GM21367 (cell line): ENCODE data around the gene OLFML2B.
"Not testable (repeated sequence)": the region's sequence is repeated elsewhere in the genome, so short reads cannot be mapped to it uniquely, and the experiment has no call there.

Experiments used
- ATAC-seq: cut with Tn5 transposase; IDR thresholded peaks from one replicate; pipeline ENCODE4 v1.9.1; 2021; ENCODE audit not compliant: unreplicated experiment

OLFML2B gene

DNA sequence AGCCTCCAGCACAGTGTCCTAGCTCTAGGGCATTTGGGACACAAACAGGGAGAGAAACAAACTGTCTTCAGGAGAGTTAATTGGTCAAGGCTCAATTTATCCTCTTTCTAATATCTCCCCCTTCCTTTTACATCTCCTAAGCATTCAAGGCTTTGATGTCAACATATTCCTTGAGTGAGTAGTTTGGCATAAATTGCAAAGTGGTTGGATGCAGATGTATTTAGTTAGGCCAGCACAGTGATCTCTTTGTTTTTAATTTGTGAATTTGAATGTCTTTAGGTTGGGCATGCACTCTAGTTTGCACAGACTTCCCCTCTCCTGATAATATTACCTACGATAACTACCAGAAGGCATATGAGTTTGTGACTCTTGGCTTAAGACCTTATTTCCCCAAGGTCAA, 12.5 kb upstream of the OLFML2B start:
- ATAC-seq: no peak

DNA sequence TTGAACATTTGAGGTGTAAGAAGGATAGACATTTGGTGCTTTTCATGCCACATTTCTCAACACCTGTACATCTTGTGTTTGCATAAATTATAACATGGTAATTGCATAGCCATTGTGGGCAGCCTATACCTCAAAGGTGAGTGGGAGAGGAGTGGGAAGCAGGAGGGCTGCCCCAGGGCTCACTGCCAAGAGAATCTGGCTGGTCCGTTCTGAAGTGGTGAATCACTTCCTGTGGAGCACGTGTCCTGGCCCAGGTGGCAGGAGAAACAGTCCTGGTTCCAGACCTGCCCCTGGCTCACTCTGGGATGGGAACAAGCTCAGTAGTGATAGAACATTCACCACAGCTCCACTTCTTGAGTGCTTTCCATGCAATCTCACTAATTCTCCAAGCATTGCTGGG, 11.6 kb upstream of the OLFML2B start:
- no peak for ATAC-seq

DNA sequence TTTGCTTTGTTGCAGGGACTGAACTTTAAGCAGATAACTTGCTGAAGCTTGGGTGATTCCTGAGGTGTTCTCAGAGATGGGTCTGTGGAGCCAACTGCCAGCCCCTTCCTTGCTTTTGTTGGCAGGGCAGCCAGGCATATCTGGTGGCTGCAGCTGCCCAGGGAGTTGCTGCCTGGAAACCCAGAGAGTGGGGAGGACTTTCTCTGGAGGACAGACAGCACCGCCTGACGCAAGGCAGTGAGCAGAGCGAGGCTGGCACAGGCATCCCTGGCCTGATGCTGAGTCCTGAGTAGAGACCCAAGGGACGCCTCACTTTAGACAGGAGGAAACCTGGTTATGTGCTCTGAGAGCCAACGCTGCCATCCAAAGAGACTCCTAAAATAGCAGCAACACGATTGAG, 9.8 kb upstream of the OLFML2B start:
- ATAC-seq: no peak

DNA sequence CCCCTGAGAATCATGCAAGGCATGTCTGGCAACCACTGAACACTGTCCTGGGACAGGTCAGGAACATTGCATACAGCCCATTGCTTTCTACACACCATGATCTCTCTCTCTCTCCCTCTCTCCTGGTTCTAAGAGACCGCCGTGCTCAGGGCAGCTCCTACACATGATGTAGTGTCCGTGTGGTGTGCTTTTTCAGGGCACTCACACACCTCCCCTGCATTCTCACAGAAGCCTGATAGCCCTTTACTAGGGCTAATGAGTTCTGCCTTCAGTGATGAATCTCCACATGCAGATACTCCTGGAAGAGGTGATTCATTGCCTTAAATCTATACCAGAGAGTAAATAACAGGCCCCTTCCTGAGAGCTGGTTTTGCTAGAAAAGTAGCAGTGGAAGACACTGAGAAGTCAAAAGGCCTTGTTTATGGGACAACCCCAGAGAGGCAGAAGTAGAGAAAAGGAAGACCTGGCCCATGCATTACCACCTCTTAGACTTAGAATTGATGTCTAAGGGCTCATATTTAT, 7.2 kb upstream of the OLFML2B start:
- no peak for ATAC-seq

DNA sequence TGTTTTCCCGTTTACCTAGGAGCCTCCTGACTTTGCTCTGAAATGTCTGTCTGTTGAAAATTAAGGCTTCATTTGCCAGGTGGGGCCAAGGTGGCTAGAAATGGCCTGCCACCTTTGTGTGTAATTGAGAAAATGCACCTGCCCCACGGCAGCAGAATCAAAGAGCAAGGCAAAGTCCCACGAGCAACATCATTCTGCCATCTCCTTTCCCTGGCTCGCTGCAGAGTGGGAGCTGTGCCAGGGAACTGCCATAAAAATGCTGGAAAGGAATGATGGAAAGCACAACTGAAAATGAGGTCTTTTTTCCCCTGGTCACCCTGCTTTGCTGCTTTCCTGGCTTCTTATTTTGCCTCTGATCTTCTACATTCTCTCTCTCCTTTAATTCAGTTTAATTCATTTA, 5.5 kb upstream of the OLFML2B start:
- ATAC-seq: no peak

DNA sequence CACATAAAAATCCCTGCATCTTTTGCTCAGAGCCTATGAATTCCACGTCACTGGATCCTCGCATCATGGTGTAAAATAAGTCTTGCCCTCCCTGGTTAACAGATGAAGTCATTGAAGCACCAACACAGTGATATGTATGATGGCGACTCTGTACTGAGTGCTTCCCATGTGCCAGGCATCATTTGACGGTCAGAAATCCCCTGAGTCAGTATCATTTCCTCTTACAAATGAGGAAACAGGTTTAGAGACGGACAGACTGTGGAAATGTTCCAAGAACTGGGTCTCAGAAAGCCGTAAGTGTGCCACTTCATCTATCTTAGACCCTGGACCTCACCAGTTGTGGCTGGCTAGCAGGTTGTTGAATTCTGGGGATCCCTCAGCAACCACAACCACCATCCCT, 5.1 kb upstream of the OLFML2B start:
- ATAC-seq: peak; percentile 55

DNA sequence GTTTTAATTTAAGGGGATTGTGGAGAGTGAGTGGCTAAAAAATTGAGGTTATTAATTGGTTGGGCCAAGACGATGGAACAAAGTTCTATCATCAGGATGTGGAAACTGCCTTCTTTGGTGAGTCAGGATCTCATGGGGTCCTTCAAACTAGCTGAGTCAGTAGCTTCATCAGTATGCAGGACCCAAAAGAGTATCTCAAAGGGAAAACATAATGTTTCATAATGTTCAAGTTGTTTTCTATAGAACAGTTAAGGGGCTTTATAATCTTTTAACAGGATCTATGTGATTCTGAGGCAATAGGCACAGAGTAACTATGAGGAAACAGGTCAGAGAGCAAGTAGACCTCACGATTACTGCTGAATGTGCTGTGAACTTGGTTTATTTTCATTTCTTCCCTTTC, 3.2 kb upstream of the OLFML2B start:
- no peak for ATAC-seq

DNA sequence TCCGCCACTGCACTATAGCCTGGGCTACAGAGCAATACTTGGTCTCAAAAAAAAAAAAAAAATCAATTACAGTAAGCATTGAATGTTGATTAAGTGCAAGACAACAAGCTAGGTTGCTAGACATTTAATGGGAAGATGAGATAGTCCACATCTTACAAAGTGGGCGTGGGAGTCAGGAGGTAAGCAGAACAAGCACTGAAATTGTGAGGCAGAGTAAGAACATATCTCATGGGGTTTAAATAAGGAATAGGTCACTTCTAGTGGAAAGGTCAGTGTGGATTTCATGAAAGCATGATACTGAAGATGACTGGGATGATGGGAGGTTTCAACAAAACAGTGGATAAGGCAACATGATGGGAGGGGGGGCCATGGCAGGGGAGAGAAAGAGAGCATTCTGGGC, 1.9 kb upstream of the OLFML2B start:
- no peak for ATAC-seq

DNA sequence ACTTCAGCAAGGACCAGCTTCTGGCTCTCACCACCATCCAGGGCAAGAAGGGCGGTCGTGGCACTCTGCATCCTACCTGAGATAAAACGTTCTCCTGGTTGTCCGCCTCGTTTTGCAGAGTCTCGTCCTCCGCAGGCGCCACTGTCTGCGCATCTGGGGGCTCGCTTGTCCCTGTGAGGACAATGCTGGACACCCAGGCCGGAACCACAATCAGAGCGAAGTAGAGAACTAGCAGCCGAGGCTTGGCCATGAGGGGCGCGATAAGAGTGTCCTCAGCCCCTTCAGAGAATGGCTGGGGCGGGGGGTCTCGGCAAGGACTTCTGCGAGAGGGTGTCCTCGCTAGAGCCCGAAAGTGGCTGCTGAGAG, 505 bp downstream of the OLFML2B start:
- no peak for ATAC-seq

DNA sequence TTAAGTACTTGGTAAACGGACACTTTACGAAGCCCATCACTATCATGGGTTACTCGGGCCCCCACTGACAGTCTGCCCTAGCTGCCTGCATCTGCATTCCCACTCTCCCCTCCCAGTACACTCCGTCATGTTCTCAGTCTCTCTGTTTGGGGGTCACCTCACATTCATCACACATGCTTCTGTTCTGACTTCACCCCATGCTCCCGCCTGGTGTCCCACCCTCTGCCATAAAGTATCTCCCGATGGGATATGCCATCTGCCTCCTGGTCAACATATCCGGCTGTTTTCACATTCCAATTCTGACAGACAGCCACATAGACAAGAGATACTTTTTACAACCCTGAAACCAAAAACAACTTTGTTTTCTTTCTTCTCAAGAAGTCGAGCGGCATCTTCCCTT, 1.0 kb downstream of the OLFML2B start:
- no peak for ATAC-seq

DNA sequence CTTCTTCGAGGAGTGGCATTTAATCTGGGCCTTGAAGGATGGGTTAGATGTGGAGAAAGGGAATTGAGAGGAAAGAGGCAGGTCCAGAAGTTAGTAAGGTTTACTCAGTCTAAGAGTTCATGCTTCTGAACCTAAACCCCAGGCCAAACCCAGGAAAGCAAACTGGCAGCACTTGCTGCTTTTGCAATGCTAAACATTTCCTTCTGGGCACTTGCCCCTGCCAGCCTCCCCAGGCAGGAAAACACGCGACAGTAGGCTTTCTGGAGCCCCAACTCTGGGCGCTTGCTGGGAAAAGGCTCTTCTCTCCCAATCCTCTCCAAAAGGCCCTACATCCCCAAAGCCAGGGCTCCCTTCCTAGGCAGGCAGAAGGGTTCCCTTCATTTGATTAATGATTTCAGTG, 2.5 kb downstream of the OLFML2B start:
- ATAC-seq: no peak

DNA sequence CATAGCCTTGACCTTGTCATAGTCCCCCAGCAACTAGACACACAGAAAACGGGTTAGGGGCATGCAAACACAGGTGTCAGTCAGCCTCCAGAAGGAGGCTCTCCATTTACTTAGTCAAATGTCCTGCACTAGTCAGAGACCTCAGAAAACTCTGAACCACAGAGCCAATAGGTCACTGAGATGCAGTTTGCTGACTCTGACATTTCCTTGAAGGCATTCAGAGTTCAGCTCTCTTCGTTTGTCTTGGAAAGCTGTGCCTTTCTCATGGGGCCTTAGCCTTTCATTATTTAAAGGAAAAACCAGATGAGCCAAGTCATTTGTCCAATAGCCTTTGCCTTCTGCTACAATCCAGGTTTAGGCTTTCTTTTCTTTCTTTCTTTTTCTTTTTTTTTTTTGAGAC, 3.5 kb downstream of the OLFML2B start:
- ATAC-seq: no peak

DNA sequence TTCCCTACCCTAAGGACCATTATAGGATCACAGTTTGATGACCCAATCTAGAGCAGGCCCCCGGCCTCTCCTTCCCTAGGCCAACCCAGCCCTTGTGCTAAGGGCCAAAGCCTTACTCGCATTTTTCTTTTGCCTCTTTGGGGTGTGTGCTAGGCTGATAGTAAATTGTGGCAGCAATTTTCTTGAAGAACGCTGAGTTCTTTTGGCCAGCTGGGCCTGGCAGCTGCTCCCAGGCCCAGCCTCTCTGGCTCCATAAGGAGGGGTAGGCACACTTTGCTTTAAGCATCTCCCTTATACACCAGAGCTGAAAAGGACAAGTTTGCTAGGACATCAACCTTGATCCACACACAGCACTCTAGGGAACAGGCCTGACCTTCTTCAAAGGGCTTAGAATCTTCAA, 4.2 kb downstream of the OLFML2B start:
- no peak for ATAC-seq

DNA sequence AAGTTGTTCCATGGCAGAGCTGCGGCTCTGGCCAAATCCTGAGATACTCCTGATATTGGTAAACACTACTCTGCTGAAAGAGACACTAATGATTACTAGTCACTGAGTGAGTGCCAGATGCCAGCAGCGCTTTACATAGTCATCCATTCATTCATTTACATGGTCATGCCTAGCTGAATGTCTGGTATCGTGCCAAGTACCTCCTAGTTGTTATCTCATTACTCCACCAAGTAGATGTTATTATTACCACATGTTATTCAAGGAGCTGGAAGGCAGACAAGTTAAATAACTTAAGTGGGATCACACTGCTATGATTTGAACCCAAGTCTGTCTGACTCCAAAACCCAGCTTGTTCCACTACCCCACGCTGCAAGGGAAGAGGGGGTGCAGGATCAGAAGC, 4.7 kb downstream of the OLFML2B start:
- no peak for ATAC-seq

DNA sequence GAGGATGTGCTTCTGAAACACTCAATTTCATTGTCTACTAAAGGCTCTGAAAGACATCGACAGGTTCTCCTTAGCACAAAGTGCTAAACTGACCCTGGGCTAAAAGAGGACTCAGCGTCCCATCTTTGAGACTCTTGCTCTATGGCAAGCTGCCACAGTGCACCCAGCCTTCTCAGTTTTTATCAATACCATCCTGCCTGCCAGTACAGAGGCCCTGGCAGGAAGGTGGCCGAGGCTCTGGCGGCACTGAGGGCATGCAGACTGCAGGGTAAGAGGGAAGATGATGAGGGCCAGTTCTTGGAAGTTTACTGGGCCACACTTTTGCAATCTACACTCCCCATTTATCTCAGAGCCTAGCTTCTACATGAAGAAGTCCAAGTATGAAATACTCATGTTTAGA, 5.3 kb downstream of the OLFML2B start:
- no peak for ATAC-seq

DNA sequence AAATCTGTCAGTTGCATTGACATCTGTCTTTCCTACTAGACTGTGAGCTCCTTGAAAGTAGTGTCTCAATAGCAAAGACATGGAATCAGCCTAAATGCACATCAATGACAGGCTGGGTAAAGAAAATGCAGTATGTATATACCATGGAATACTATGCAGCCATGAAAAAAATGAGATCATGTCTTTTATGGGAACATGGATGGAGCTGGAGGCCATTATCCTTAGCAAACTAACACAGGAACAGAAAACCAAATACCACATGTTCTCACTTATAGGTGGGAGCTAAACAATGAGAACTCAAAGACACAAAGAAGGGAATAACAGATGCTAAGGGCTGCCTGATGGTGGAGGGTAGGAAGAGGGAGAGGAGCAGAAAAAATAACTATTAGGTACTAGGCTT, 5.9 kb downstream of the OLFML2B start:
- ATAC-seq: not testable (repeated sequence)

DNA sequence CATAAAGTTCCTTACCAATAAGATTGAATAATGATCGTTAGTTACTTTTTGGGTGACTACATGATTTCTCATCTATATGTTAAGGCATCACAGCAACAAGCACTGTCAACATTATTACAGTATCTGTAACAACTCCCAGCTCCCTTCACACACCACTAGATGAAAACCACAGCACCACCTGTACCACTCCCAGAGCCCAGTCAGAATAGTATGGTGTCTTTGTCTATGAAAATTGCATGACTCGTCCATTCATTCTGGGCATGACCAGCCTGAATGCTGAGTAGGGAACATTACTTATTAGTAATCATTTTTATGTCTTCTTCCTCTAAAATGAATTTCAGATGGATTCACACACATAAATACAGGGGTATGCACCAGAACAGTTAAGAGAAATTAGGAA, 7.0 kb downstream of the OLFML2B start:
- no peak for ATAC-seq

DNA sequence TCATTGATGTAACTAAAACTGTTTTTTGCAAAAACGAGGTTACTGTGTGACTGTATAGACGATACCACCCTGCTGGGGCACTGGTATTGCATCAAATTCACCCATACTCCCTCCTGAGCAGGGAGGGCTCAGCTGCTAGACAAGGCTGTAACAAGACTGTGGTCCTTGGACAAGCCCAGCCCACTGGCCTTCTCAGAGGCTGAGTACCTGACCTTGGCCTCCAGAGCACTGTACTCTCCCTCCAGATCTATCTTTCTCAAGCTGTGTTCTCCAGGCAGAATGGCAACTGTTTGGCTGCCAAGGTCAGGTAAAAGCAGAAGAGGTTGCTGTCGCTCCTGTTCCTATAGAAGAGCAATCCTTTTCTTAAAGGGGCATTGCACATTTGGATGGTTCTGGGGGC, 8.5 kb downstream of the OLFML2B start:
- no peak for ATAC-seq

DNA sequence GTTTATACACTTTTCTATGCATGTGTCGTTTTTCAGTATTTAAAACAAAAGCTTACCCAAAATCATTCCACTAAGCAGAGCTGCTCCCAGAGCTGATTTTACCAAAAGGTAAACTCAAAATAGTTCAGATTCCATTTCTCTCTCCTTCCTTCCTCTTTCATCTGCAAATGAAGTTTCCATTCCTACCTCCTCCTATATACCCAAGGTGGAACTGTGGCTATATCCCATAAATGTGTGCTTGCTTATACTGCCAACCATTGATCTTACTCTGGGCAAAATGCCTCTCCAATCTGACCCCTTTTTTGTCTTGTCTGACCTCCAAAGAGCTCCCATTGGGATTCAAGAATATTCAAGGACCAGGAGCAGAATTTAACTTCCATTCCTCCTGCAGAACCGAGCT, 9.5 kb downstream of the OLFML2B start:
- no peak for ATAC-seq

DNA sequence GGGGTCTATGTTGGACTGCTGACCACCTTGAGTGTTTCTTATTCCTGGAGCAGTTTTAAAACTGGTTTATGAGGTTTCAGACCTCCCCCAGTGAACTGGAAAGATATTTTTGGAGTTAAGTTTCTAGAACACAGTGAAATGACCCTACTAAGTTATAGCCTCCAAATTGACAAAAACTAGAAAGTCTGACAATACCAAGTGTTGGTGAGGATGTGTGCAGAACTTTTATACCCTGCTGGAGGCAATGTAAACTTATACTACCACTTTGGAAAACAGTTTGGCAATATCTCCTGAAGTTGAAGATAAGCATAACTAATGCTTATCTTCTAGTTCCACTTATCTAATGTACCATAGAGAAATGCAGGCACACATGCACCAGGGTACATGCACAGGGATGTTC, 10.4 kb downstream of the OLFML2B start:
- no peak for ATAC-seq

DNA sequence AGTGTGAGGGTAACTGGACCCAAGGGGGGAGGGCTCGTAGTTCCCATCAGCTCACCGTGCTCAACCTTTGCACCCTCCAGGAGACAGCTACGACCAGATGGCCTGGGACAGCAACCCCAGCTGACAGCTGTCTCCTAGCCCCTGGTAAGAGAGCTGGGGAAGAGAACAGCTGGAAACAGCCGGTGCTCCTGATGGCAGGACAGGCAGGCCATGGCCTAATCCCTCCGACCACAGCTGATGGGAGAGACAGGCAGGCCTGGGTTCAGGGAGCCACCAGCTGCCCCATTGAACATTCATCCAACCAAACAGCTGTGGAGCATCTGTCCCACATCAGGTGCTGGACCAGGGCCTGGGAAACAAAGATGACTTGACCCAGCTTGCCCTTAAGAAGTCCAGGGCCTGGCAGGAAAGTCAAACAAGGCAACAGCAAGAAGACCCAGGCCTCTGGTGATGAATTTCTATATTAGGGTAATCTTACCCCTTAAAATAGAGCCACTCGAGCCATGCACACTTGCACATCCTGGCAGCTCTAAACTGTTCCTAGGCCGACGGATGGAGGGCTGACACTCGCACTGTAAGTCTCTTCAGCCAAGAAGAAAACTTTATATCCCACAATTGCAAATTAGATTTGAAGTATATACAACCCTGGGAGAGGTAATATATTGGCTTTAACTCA, 12.2 kb downstream of the OLFML2B start:
- no peak for ATAC-seq

DNA sequence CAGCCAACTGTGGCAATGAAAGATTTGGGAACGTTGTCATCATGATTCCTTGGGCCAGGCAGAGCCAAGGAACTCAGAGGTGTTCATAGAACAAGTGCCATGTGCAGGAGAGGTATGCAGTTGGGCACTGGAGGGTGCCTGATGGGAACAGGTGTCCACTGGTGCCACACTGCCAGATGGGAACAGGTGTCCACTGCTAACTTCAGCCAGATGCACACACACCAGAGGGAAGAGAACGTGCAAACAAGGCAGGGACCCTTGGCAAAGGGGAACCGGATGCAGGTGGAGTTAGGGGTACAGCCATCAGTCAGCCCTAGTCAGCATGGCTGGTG, 13.5 kb downstream of the OLFML2B start:
- no peak for ATAC-seq

DNA sequence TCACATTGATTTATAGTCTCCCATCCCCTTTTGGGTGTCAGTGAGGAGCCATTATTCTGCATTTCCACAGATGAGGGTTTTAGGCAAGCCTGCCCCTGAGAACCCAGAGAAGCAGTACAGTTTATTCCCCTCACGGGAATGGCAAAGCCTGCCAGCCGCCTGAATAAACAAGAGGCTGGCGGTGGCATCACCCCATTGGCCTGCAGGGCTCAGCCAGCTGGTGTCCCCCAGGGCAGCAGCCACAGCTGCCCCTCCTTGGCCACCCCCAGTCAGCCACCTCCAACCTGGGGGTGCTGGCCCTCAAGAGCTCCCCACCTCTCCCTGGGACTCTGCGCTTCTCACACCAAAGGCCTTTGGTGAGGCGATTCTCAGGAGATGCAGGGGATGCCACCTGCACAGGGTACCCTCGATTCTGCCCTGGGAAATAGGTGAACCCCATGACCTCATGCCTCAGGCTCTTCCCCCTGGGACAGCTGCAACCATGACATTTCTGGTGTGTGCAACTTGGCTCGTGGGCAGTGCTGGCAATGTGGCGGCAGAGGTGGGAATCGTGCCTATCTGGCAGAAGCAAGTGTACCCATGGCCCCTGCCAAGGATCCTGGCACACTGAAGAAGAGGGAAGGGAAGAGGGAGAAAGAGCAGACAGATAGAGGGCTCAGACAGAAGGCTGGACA, 14.0 kb downstream of the OLFML2B start:
- no peak for ATAC-seq
